HG03039 (cell line): ENCODE results near the gene KDM5B.
"Not testable (repeated sequence)": the region's sequence is repeated elsewhere in the genome, so short reads cannot be mapped to it uniquely, and the experiment has no call there.

ENCODE experiments used
- ATAC-seq: cut with Tn5 transposase; IDR thresholded peaks from one replicate; pipeline ENCODE4 v1.9.1; 2021; ENCODE audit warnings: mild to moderate bottlenecking, moderate library complexity; ENCODE audit not compliant: unreplicated experiment

The KDM5B gene

GRCh38 chr1:202794051-202794740 lies 14.0 kb downstream of the KDM5B start:
- no peak for ATAC-seq

GRCh38 chr1:202791077-202791747 lies 17.0 kb downstream of the KDM5B start:
- no peak for ATAC-seq

- ATAC-seq = no peak
Measured at GRCh38 chr1:202788800-202789199, 19.4 kb downstream of the KDM5B start.

GRCh38 chr1:202786804-202787203 lies 21.4 kb downstream of the KDM5B start:
- no peak for ATAC-seq

GRCh38 chr1:202781180-202781579 lies 27.0 kb downstream of the KDM5B start:
- no peak for ATAC-seq

GRCh38 chr1:202770135-202770534 lies 38.1 kb downstream of the KDM5B start:
- ATAC-seq = no peak

GRCh38 chr1:202765721-202766120 lies 42.5 kb downstream of the KDM5B start:
- ATAC-seq = no peak

GRCh38 chr1:202762019-202762418 lies 46.2 kb downstream of the KDM5B start:
- ATAC-seq = no peak

GRCh38 chr1:202760589-202760988 lies 47.6 kb downstream of the KDM5B start:
- ATAC-seq = no peak

GRCh38 chr1:202756391-202756790 lies 51.8 kb downstream of the KDM5B start:
- no peak for ATAC-seq

- ATAC-seq = no peak
Measured at GRCh38 chr1:202754293-202754692, 53.9 kb downstream of the KDM5B start.

GRCh38 chr1:202752774-202753173 lies 55.4 kb downstream of the KDM5B start:
- ATAC-seq = no peak

- ATAC-seq = no peak
Measured at GRCh38 chr1:202750761-202751160, 57.5 kb downstream of the KDM5B start.

GRCh38 chr1:202750024-202750423 lies 58.2 kb downstream of the KDM5B start:
- ATAC-seq = no peak

GRCh38 chr1:202745323-202745888 lies 62.8 kb downstream of the KDM5B start:
- ATAC-seq = no peak

GRCh38 chr1:202744770-202745169 lies 63.5 kb downstream of the KDM5B start:
- not testable (repeated sequence) for ATAC-seq

- no peak for ATAC-seq
Measured at GRCh38 chr1:202742496-202742895, 65.7 kb downstream of the KDM5B start.

GRCh38 chr1:202733251-202733650 lies 75.0 kb downstream of the KDM5B start:
- no peak for ATAC-seq

GRCh38 chr1:202728951-202729350 lies 79.3 kb downstream of the KDM5B start:
- no peak for ATAC-seq

GRCh38 chr1:202725526-202725925 lies 82.7 kb downstream of the KDM5B start:
- ATAC-seq = no peak

- ATAC-seq = no peak
Measured at GRCh38 chr1:202723708-202724107, 84.5 kb downstream of the KDM5B start.

- ATAC-seq = not testable (repeated sequence)
Measured at GRCh38 chr1:202723046-202723445, 85.2 kb downstream of the KDM5B start.
